ENCODE measurements around the gene PTPA.

GRCh38 chr9:129194221-129194620 is 83.0 kb downstream of the PTPA start:
- TF ChIP-seq TAF1 (IDR thresholded peaks at IDR 0.05; ENCODE audit: borderline replicate concordance, insufficient read depth, low read length) (no peak), POLR2AphosphoS5 (IDR thresholded peaks at IDR 0.05; ENCODE audit: low read depth, low read length) (no peak), REST (IDR thresholded peaks at IDR 0.05; ENCODE audit: insufficient read depth in 1 of 2, low read depth in 2 of 2, low read length in 2 of 2) (no peak)
